ENCODE data around the gene MYL7. TPM values are rescaled to one million over a fixed set of nuclear protein-coding genes. Genes with fewer than 3 reads are reported as not detected.
A peak's percentile ranks its signal among the peaks of the same experiment; 100 is the strongest.

MYL7 gene
- total RNA-seq, 2 donors from 2014 or later, result not detected

GRCh38 chr7:44107961-44108767, 33.0 kb downstream of the MYL7 start:
- ATAC-seq (replicated peaks), result no peak
- H3K27ac Mint-ChIP-seq, result no peak overlapping the region
- peaks cover 16% of the 10 kb centered on the region for H3K27me3 Mint-ChIP-seq
- no peaks in the 10 kb centered on the region for H3K9me3 Mint-ChIP-seq
- no peak overlapping the region for H3K4me3 Mint-ChIP-seq
- H3K4me1 Mint-ChIP-seq, result no peaks in the 10 kb centered on the region
- H3K36me3 Mint-ChIP-seq (ENCODE audit: low read depth), result no peaks in the 10 kb centered on the region

GRCh38 chr7:44107116-44107960, 33.8 kb downstream of the MYL7 start:
- no peak overlapping the region for H3K27ac Mint-ChIP-seq
- ATAC-seq (replicated peaks), result no peak

GRCh38 chr7:44106311-44107065, 34.6 kb downstream of the MYL7 start:
- Mint-ChIP-seq H3K27ac (no peak overlapping the region), H3K4me1 (no peaks in the 10 kb centered on the region), H3K27me3 (peaks cover 18% of the 10 kb centered on the region), H3K36me3 (ENCODE audit: low read depth) (no peaks in the 10 kb centered on the region), H3K9me3 (no peaks in the 10 kb centered on the region), H3K4me3 (no peak overlapping the region)
- no peak for ATAC-seq (replicated peaks)

More at GRCh38 chr7:44107116-44107960, 33.8 kb downstream of the MYL7 start:
- Mint-ChIP-seq H3K9me3 (no peaks in the 10 kb centered on the region), H3K27me3 (peaks cover 18% of the 10 kb centered on the region), H3K4me1 (no peaks in the 10 kb centered on the region), H3K4me3 (no peak overlapping the region), H3K36me3 (ENCODE audit: low read depth) (no peaks in the 10 kb centered on the region)

GRCh38 chr7:44105832-44106231, 35.3 kb downstream of the MYL7 start:
- no peaks in the 10 kb centered on the region for H3K9me3 Mint-ChIP-seq
- peak overlapping the region; percentile 27 for H3K4me3 Mint-ChIP-seq
- H3K36me3 Mint-ChIP-seq (ENCODE audit: low read depth), result no peaks in the 10 kb centered on the region
- peaks cover 18% of the 10 kb centered on the region for H3K27me3 Mint-ChIP-seq
- ATAC-seq (replicated peaks), result no peak
- H3K27ac Mint-ChIP-seq, result no peak overlapping the region
- no peaks in the 10 kb centered on the region for H3K4me1 Mint-ChIP-seq

GRCh38 chr7:44104860-44105771, 36.0 kb downstream of the MYL7 start:
- Mint-ChIP-seq H3K27ac (no peak overlapping the region), H3K36me3 (ENCODE audit: low read depth) (no peaks in the 10 kb centered on the region), H3K9me3 (no peaks in the 10 kb centered on the region), H3K4me1 (no peaks in the 10 kb centered on the region), H3K27me3 (peaks cover 18% of the 10 kb centered on the region), H3K4me3 (peak overlapping the region; percentile 27)
- peak; percentile 17 for ATAC-seq (replicated peaks)

- H3K4me1 Mint-ChIP-seq, result no peaks in the 10 kb centered on the region
- ATAC-seq (replicated peaks), result peak; percentile 64
- H3K4me3 Mint-ChIP-seq, result peak within 1 kb of the TSS; percentile 64
- peak within 1 kb of the TSS; percentile 10 for H3K27ac Mint-ChIP-seq
- H3K36me3 Mint-ChIP-seq (ENCODE audit: low read depth), result no peaks in the 10 kb centered on the region
- H3K27me3 Mint-ChIP-seq, result peaks cover 18% of the 10 kb centered on the region
- no peaks in the 10 kb centered on the region for H3K9me3 Mint-ChIP-seq
These were observed 36.9 kb downstream of the MYL7 start, which contains the start of gene AEBP1 for GRCh38 chr7:44103923-44104859. TSS of gene AEBP1 (plus strand) at chr7:44104345. CDS start at chr7:44104666, 321 bp downstream.

- no peak for ATAC-seq (replicated peaks)
- Mint-ChIP-seq H3K36me3 (ENCODE audit: low read depth) (no peaks in the 10 kb centered on the region), H3K27me3 (peaks cover 18% of the 10 kb centered on the region), H3K27ac (peak overlapping the region; percentile 10), H3K4me3 (peak overlapping the region; percentile 64), H3K9me3 (no peaks in the 10 kb centered on the region), H3K4me1 (no peaks in the 10 kb centered on the region)
These were observed 37.6 kb downstream of the MYL7 start for GRCh38 chr7:44103566-44103922.

GRCh38 chr7:44102846-44103565, 38.1 kb downstream of the MYL7 start:
- Mint-ChIP-seq H3K9me3 (no peaks in the 10 kb centered on the region), H3K27me3 (peaks cover 18% of the 10 kb centered on the region), H3K4me1 (no peaks in the 10 kb centered on the region), H3K27ac (peak overlapping the region; percentile 10), H3K4me3 (peak overlapping the region; percentile 64), H3K36me3 (ENCODE audit: low read depth) (no peaks in the 10 kb centered on the region)
- no peak for ATAC-seq (replicated peaks)

GRCh38 chr7:44101966-44102845, 38.9 kb downstream of the MYL7 start:
- Mint-ChIP-seq H3K9me3 (no peaks in the 10 kb centered on the region), H3K27me3 (peaks cover 18% of the 10 kb centered on the region), H3K4me1 (no peaks in the 10 kb centered on the region), H3K27ac (no peak overlapping the region), H3K4me3 (no peak overlapping the region), H3K36me3 (ENCODE audit: low read depth) (no peaks in the 10 kb centered on the region)
- ATAC-seq (replicated peaks), result no peak

GRCh38 chr7:44101303-44101965, 39.7 kb downstream of the MYL7 start:
- peaks cover 18% of the 10 kb centered on the region for H3K27me3 Mint-ChIP-seq
- H3K27ac Mint-ChIP-seq, result no peak overlapping the region
- ATAC-seq (replicated peaks), result no peak
- H3K9me3 Mint-ChIP-seq, result no peaks in the 10 kb centered on the region
- H3K4me3 Mint-ChIP-seq, result no peak overlapping the region
- peaks cover 5% of the 10 kb centered on the region for H3K4me1 Mint-ChIP-seq
- H3K36me3 Mint-ChIP-seq (ENCODE audit: low read depth), result no peaks in the 10 kb centered on the region
